NCI-H187 (cell line): ENCODE measurements around the gene BBX.
"Not testable (repeated sequence)": the region's sequence is repeated elsewhere in the genome, so short reads cannot be mapped to it uniquely, and the experiment has no call there.

ENCODE experiments used
- DNase-seq, 2 experiments: peaks; one replicate each; lab custom pipeline; 2025; lab: John Stamatoyannopoulos, UW

Gene BBX

DNA sequence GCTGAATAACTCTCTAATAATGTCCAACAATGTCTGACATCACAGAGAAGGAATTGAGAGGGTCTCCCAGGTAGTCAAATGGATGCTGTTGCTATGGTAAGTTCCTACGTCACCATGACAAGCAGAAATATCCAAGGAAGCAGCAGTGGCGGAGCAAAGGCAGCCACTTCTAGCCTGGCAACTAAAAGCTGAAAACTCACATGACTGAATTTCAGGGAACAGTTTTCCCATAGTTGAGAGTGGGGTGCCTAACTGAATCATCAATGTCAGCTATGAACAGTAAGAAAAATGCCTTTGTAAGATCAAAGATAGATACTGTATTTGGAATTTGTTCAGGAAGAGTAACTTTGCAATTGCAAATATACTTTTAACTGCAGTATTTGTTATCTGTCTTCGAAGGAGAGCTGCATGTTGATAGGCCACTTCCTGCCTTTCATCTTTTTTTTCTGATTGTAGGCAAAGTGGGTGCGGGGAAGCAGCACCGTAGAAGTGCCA lies 161.7 kb downstream of the BBX start:
- DNase-seq, result no peak

DNA sequence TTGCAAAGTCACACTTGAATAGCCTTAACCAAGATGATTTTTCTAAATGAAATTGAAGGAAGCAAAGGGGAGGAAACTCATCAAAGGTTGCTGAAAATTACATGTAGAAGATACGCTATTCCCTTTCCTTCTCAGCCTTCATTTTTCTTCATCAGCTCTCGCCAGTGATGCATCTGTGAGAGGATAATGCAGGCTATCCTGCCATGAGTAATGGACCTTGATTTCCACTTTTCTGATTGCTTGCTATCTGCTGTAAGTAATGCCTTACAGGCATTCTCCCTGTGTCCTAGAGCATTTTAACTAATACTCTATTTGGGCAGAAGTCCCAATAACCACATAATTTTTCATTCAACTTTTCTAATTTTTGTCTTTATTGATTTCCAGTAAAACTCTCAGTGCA lies 162.6 kb downstream of the BBX start:
- no peak for DNase-seq

DNA sequence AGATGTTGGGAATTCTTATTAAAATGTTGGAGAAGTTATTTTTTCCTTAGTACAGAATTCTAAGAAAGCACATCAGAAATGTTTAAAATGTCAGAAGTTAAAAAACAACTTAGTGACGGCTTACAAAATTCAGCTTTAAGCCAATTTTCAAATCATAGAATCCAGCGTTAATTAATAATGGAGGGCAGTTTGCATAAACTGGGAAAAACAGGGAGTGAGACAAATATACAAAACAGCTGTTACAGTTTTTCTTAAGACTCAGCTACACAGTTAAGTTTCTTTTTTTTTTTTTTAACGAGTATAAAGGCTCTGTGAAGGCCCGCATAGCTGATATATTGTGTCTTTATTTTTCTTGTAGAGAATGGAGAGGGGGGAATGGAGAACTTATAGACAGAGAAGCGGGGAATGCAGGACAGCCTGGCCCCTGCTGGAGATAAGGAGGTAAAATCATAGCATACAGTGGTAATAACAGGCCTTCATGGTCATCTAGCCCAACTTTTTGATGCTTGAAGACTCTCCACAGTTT lies 164.4 kb downstream of the BBX start:
- DNase-seq, result no peak

DNA sequence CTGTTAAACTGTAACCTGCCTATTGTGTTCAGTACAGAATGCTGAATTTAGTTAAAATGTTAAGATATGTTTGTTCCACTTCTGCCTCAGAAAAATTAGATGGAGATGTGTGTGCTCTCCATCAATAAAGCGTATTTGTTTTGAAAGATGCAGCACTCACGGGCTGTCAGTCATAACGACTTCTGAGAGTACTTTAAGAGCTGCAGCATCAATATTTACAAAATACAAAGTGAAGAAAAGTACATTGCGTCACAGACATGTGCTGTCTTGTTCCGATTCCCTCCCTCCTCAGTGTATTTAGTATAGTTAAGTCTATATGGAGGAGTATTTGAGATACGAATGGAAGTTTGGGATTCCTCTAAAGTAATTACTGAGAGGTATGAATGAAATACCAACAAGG lies 166.6 kb downstream of the BBX start:
- no peak for DNase-seq

DNA sequence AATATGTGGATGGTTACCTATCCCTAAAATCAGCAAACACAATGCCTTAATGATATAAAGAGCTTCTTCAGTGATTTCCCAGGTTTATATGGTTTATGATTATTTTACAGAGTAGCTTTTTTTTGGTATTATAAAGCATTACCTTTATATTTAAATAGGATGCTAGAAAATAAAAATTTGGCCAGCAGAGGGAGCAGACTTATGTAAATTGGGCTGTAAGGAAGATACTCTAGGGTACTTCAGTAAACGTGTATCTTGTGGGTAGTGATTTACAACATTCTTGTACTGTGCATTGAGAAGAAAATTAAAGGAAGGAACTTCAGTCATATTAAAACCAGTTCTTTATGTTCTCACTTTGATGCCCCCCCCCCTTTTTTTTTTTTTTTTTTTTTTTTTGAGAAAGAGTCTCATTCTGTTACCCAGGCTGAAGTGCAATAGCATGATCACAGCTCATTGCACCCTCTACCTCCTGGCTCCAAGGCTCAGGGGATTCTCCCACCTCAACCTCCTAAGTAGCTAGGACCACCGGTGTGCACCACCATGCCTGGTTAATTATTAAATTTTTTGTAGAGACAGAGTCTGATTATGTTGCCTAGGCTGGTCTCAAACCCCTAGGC lies 167.9 kb downstream of the BBX start:
- DNase-seq, result peak in 1 of 2 experiments; percentile 6

DNA sequence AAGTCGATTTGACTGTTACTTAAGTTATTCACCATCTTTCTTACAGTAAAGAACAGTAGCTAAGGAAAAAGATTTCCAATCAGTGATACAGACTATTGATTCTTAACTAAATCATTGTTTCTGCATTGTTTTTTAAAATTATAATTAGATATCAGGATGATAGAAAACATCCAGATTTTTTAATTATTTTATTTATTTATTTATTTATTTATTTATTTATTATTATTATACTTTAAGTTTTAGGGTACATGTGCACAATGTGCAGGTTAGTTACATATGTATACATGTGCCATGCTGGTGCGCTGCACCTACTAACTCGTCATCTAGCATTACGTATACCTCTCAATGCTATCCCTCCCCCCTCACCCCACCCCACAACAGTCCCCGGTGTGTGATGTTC lies 169.2 kb downstream of the BBX start:
- DNase-seq, result not testable (repeated sequence)

DNA sequence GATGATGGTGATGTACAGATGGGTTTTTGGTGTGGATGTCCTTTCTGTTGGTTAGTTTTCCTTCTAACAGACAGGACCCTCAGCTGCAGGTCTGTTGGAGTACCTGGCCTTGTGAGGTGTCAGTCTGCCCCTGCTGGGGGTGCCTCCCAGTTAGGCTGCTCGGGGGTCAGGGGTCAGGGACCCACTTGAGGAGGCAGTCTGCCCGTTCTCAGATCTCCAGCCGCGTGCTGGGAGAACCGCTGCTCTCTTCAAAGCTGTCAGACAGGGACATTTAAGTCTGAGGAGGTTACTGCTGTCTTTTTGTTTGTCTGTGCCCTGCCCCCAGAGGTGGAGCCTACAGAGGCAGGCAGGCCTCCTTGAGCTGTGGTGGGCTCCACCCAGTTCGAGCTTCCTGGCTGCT lies 174.6 kb downstream of the BBX start:
- not testable (repeated sequence) for DNase-seq

DNA sequence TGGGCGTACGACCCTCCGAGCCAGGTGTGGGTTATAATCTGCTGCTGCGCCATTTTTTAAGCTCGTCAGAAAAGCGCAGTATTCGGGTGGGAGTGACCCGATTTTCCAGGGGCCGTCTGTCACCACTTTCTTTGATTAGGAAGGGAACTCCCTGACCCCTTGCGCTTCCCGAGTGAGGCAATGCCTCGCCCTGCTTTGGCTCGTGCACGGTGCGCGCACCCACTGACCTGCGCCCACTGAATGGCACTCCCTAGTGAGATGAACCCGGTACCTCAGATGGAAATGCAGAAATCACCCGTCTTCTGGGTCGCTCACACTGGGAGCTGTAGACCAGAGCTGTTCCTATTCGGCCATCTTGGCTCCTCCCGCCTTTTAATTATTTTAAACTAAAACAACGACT lies 175.1 kb downstream of the BBX start:
- DNase-seq, result peak in 1 of 2 experiments; percentile 23

DNA sequence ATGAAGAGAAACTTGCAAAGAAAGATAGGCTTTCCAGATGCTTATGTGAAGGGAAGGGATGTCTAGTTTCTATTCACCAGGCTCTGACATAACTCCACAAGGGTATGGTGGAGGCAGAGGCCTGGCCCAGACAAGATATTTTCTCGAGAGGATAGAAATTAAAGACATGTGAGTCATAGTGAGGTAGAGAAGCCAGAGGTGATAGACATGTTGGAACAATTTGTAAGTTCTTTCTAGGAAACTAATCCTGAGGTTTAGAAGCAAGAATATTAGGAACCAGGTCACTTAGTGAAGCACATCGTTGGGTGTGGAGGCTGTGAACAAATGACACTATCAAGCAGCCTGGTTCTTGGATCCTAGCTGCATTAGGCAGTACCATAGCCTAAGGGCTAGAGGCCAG lies 176.9 kb downstream of the BBX start:
- no peak for DNase-seq

DNA sequence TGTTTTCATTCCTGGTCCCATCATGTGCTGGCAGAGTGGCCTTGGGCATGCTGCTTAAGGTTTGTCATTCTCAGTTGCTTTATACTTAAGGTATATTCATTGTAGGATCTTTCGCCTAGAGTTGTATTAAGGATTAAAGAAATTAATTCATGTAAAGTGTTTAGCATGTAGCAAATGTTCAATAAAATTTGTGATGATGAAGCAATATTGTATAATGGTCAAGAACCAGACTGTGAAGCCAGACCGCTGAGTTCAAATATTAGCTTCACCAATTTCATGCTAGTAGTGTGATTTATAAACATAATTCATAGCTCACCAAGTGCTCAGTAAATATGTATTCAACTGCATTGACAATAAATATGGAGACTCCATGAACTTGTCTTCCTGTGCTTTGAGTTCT lies 178.5 kb downstream of the BBX start:
- no peak for DNase-seq

DNA sequence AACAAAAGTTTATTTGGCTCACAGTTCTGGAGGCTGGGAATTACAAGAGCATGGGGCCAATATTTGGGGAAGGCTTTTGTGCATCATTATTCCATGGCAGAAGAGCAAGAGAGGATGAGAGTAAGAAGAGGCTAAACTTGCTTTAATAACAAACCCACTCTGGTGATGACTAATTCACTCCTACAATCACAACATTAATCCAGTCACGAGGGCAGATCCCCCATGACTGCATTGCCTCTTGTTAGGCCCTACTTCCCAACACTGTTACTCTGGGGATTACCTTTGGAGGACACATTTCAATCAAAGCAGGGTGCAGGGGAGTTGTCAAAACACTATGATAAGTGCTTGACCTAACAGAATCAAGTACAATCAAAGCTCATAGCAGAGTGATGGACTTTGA lies 181.7 kb downstream of the BBX start:
- DNase-seq, result no peak

DNA sequence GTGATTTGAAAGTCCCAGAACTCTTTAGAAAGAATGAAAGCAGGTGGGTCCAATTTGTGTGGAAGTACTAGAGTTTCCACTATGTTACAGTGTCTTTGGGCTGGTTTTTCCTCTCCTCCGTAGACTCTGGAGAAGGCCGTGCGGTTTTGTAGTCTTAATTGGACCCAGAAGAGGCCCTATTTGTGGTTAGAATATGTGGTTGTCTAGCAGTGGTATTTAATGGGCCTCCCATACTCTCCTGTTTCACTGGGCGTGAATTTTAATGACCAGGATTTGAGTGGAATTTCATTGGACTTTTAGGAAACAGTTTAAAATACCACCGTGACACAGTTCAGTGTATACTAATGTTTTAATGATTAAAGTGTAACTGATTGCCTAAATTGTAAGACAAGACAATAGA lies 182.3 kb downstream of the BBX start:
- no peak for DNase-seq

DNA sequence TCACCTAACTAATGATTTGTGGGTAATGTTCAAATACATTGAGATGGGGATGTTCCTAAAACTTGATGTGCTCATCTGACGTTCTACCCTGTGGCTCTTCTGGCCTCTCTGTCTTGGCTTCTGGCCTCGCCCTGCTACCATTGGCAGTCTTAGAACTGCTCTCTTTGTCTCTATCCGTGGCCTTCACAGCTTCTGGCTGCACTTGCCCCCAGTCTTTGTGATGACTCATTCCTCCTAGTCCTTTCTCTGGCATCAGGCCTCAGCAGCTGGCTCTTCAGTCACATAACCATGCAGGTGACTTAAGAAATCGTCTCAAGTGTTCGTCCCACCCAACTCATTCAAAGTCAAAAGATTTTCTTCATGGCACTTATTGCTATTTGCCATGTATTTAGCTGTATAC lies 188.1 kb downstream of the BBX start:
- no peak for DNase-seq

DNA sequence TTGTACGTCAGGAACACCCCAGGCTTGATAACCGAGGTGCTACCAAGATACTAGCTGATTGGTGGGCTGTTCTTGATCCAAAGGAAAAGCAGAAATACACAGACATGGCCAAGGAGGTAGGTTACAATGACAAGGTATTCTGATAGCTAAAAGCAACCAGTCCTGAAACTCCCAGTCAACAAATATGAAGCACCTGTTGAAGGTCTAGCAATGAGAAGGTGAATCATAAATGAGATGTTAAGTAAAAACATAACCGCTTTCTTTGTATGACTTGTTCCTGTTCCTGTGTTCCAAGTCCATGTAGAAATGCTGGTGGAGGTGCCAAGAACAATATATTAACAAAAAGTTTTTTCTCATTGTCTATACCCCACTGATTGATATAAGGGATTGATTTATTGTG lies 194.0 kb downstream of the BBX start:
- no peak for DNase-seq

DNA sequence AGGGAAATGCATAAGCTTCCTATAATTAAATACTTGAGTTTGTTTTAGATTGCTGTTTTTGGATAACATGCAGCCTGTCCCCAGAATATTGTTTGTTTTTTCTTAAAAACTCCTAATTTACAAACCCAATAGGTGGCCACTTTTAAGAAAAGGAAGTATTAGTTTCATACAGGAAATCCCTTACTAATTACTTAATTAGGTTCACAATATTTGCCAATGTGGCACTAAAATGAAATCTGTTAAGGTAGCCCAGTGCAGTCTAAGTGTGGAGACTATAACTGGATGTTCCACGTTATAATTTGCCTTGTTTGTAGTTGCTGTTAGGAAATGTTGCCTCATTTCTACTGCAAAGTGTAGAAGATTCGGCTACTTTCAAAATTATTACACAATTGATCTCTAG lies 195.8 kb downstream of the BBX start:
- DNase-seq, result no peak

DNA sequence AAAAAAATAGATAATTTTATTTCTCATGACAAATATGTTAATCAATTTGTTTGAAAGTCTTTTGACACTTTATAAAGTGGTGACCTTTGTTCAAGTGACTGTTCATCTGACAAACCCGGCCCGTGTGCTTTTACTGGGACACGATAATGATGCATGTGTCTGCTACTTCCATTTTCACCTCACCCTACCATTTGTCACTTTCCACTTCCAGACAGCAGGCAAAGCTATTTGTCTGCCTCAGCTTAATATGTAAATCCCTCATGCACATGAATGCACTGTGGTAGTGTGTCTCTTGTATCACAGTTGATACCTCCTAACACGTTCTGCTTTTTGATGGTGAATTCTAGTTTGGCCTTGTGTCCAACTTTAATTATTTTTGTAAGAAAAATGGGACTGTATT lies 204.3 kb downstream of the BBX start:
- no peak for DNase-seq

DNA sequence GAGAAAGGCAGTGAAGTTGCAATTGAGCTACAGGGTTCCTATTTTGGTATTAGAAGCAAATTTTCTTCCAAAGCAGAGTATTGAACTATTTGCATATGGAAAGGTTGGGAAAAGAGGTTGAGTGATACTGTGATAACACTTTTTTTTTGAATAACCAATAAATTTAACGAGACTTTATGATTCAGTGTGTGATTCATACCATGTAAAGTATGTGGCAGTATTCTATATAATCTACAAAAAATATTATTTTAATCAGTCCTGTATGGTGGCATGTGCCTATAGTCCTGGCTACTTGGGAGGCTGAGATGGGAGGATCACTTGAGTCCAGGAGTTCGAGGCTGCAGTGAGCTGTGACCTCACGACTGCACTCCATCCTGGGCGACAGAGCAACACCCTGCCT lies 206.9 kb downstream of the BBX start:
- no peak for DNase-seq

DNA sequence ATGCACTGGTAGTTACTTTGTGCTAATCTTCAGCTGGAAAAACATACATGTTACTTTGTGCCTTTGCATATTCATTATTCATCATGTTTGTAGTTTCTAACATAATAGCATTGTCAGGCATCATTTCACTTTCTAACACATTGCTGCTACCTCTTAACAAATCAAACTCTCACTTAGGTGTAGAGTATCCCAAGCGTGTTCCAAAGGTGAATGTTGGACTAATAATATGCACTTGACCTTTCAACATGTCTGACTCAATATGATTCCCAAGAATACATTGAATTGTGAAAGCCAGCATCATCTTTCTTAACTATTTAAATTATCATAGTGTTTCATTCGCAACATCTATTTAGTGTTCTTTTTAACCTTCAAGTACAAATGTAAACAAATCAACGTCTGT lies 211.6 kb downstream of the BBX start:
- DNase-seq, result no peak

DNA sequence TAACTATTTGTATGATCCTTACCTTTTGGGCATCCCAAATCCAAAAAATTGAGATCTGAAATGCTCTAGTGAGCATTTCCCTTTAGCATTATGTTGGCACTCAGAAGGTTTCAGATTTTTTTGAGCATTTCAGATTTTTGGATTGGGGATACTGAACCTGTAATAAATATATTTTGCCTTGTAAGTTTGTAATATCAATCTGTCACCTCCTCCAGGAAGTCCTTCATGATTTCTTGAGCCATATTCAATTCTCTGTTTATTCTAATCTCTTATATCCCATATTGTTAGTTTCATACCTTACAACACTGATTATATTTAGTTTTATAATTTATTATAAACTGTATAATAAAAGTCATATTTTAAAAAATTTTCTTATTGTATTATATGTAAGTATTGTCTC lies 215.2 kb downstream of the BBX start:
- DNase-seq, result no peak

DNA sequence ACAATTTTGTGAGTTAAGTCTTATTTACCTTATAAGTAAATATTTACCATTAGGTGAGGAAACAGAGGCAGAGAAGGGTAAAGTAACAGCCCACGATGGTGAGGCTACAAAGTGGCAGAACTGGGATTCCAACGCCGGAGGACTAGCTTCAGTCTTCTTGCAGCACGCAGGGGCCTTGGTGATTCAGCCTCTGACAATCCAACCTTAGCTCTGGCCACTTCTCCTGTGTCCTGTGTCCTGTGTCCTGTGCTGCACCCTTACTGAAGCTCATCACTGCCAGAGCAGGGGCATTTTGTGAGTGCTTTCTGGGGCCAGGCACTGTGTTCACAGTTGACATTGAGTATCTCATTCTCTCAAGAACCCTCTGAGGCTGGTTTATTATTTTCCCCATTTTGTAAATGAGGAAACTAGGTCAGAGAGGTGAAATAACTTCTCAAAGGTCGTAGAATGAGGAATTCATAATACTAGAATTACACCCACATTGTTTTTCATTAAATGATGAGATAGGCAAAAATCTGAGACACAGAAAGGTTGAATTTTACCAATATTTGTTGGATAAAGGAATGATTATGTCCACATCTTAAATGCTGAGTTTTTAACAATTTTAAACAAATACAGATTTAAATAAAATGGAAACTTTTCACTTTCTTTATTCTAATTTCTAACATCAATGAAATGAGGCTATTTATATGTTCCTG lies 215.9 kb downstream of the BBX start:
- no peak for DNase-seq

DNA sequence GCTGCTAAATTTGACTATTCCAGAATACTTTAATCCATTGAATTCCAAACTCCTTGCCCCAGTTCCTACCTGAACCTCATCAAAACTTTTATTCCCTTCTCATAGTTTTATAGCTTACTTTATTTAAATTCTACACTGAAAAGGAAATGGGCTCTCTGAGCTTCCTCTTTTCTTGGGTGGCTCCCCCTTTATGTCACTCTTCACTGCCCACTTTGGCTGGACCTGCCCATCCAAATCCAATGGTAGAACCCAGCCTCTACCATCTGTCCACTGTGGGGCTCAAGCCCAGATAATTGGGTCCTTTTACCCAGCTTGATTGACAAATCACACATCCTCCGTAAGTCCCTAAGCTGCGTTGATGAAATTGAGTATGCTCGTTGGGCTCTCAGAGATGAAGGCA lies 216.5 kb downstream of the BBX start:
- DNase-seq, result no peak

DNA sequence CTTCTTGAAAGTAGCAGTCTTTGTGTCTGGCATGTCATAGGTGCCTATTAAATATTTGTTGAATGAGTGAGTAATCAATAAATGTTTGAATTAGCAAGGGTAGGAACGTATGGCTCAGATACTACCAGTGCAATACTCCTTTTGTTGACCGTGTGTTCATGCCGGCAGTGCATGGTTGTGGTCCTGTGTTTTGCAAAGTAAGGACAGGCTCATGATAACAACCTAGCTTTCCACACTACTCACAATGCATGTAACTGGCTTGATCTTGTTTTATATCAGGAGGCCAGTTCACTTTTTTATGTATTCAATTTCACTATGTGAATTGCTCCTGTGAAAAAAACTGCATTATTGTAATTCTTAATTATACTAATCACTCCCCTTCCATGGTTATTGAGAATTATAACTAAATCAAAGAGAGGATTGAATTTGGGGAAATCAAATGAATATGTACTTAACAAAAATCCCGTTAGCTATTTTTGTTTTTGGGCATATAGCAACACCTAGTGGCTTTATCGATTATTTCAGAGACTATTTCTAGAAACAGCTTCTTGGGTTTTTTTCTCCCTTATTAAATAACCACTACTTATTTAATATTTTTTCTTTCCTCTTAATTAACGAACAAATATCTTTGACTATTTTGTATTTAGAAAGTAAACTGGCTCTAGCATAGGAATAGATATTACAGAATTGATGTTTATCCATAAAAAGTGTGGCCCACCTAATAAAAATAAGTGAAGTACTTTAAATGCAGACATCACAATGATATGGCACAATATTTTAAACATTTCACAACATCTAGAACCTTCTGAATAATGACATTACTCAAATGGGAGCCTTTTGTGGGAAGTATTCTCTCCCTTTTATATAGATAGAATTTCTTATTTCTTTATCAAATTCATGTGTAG lies 218.5 kb downstream of the BBX start:
- no peak for DNase-seq

DNA sequence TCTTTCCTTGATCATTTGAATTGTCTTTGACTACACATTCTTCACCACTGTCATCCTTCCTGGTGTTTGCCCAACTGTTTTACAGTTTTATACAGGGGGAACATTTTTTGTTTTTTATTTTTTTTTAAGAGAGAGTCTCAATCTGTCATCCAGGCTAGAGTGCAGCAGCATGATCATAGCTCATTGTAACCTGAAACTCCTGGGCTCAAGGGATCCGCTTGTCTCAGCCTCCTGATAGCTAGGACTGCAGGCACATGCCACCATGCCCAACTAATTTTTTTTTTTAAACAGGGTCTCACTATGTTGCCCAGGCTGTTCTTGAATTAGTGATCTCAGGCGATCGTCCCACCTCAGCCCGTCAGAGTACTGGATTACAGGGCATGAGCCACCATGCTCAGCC lies 222.6 kb downstream of the BBX start:
- no peak for DNase-seq
